Activated T-cell treated with anti-CD3 and anti-CD28 coated beads for 24 hours (primary cell): Measurements from ENCODE around the gene COQ10A.
A peak's percentile ranks its signal among the peaks of the same experiment; 100 is the strongest.
"Not testable (repeated sequence)": the region's sequence is repeated elsewhere in the genome, so short reads cannot be mapped to it uniquely, and the experiment has no call there.

Experiments
- DNase-seq: peaks from one replicate; pipeline ENCODE4 v3.0.0-alpha.2; 2020; ENCODE audit warnings: low read depth

COQ10A gene

DNA sequence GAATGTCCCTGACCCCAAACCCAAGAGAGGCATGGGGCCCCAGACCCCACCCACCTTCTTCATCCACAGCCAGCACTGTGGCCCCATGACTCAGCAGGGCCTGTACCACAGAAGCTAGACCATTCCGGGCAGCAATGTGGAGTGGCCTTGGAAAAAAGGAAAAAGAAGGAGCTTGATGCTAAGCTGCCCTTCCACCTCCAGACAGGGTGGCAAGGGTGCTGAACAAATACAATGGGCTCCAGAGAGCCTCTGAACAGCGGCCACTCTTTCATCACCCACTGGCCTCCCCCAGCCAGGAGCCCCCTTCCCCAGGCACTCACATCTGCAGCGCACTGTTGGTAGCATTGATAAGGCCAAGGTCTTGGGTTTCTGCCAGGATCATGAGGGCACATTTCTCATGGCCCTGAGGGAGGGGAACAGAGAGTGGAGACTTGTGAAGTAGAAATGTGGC, 23.0 kb upstream of the COQ10A start:
- no peak for DNase-seq

DNA sequence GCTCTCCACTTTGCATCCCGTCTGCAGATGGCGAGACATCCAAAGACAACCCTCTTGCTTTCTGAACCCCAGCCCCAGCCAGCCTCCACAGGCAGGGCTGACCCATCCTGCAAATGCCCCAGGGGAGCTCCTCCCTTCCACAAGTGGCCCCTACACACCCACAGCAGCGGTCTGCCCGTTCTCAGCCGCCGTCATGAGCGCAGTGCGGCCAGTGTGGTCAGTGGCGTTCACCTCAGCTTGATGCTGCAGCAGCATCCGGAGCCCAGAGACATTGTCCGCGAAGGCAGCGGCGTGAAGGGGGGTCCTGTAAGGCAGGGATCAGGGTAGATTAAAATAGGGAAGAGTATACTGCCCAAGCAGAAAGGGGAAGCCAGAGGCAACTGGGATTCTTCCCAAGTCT, 22.2 kb upstream of the COQ10A start:
- DNase-seq = no peak

DNA sequence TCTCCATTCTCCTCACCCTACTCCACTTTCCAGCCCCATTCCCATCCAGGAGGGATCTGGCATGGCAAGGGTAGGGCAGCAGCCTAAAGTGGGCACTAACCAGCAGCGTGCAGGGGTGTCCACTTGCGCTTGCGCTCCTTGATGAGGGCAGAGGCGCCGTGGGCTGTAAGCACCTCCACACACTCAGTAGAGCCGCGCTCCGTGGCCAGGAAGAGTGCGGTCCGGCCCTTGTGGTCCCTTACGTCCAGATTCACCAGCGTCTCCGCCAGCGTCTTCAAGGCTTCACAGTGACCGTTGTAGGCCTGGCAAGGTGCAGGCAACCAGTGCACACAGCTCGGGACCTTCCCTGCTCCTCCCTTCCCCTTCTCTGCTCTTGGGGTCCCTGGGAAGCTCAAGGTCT, 18.8 kb upstream of the COQ10A start:
- no peak for DNase-seq

DNA sequence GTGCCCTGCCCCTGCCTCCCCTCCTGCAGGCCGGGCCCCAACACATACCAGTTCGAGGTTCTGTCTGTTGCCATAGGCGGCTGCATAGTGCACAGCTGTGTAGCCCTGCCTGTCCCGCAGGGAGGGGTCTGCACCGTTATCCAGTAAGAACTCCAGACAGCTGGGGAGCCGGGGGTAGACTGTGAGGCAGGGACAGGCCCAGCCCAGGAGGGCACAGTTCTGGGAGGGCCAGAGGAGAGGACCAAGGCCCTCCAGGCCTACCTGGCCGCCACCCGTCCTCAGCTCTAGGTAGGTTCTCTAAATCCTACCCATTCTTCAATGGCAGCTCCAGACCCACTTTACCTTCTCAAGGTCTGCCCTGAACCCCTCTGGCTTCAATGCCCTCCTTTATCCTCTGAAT, 18.0 kb upstream of the COQ10A start:
- no peak for DNase-seq

DNA sequence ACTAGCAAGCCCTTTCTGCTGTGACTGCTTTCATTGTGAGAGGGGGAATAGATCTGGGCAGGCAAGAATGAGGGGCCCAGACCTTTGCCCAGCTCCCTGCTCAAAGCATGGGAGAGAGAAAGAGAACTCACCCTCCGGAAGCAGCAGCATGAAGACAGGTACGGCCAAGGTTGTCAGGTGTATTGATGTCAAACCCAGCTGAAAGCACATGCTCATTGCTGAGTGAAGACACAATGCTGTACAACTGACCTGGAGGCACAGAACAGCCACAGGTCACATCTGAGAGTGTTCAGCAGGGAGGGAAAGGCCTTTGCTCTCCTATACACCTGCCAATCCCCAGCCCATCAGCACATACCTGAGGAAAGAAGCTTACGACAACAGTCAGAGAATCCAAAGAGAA, 14.1 kb upstream of the COQ10A start:
- no peak for DNase-seq

DNA sequence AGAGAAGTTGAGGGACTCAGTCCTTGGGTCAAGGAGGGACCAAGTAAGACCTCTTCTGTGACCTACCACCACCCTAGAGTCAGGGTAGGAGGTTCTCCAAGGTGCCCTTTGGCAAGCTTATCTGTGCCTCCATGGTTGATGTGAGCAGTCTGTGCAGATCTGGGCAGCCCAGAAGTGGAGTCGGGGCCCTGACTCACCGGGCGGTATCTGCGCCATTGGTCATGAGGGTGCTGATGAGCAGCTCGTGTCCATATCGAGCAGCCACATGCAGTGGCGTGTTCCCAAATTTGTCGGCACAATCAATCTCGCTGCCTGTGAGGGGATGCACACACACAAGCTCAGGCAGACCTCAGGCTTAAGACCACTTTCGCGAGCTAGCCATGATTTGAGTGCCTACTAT, 13.7 kb upstream of the COQ10A start:
- DNase-seq = no peak

DNA sequence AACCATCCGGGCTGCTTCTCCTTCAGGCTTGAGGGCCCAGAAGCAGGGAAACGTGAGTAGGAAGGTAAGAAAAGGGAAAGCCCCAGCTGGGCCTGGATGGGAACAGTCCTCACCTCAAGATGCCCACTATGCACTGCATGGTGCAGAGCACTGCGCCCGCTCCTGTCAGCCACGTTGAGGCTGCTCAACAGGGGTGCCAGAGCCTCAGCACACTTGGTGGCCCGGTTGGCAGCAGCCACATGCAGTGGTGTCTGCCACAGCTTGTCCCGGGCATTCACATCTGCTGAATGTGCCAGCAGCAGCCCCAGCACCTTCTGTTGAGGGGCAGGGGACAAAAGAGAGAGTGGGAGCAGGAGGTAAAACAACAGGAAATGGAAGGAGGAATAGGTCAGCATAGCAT, 11.1 kb upstream of the COQ10A start:
- DNase-seq = no peak

DNA sequence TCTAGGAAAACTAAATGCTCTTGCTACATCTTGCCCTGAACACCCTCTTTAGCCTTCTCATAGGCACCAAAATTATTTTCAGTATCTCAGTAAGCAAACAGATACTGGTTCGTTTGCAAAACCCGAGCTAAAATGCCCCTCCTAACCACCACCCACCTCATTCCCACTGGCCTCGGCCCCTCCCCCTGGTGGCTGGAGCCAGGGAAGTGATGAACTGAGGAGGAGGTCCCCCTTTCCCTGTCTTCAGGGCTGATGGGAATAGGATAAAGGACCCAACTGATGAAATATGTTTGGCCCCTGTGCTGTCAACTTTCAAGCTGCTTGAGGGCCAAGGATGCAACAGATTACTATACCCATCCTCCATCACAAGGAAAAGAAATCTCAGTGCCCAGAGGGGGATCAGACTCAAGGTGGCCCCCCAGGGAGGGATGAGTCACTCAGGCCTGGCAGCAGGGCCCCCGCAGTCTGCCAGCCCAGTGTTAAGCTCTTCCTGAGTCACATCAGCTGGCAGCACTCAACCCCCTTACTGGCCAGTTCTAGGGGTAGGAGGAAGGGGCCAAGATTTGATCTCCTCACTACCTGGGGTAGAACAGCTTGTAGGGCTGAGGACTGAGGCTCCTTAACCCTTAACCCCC, 10.3 kb upstream of the COQ10A start:
- no peak for DNase-seq

DNA sequence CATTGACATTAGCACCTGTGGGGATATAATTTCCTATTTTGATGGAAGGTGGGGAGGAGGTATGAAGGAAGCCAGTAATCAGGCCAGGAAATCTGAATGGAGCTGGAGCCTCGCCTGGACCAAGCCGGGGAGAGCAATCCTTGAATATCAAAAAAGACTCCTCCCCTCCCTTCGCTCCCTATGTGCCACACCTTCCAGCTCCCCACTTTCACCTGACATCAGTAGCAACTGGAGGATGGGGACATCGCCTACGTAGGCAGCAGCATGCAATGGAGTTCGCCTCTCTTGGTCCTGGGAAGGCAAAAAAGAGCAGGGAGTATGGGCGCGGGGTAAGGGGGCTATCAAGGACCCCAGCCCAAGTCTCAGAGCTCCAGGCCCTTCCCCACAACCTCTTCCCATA, 9.7 kb upstream of the COQ10A start:
- no peak for DNase-seq

DNA sequence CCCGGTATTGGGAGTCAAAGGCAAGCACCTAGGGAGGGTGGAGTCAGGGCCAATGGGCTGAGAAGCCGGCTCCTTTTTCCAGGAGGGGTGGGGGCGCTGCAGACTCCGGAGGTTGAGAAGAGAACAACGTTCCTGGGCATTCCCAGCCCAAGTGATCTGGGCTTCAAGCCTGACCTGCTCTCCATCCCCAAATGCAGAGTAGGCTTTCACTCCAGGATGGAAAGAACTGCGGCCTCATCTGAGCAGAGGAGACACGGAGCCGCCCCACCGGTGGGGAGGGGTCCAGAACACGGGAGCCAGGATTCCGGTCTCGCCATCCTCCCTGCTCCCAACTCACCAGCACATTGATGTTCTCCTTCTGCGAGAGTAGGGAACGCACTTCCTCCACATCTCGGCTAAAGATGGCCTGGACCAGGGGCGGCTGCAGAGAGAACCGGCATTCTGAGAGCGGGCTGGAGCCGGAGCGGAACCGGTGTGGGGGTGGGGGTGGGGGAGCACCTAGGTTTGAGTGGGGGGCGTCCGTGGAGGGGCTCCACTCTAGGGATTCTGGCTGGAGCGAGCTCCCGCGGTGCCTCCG, 9.2 kb upstream of the COQ10A start:
- no peak for DNase-seq

DNA sequence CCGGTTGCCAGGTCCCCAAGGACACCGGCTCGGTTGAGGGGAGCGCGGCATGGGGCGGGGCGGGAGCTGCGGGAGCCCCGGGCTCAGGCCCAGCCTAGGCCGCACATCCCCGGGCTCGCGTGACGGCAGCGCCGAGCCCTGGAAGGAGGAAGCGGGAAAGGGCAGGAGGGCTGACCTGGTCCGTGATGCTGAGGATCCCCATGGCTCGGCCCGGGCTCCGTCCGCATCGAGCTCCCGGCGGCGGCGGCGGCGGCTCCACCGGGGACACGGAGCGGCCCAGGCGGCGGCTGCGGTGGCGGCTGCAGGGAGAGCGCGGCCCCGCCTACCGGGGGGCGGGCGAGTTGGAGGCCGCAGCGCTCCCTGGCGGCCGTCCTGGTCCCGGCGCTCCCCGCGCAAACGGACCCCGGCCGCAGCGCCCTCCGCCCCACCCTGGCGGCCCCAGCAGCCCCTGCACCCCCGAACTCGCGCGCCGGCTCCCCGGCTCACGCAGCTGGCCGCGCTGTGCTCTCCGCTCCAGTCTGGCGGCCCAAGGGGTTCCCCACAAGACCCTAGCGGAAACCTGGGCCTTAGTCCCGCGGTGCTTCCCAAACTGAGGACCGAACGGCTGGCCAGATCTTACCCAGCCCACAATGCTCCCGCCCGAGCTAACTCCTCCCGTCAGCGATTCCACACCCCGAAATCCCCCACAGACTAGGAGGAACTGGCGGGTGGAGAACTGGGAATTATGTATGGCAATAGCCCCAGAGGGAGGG, 8.5 kb upstream of the COQ10A start, which contains the start of gene ANKRD52:
Gene ANKRD52 (minus strand): TSS at position 317 of the 752 bp plus-strand sequence. CDS start 115 bp downstream, at position 202.
- DNase-seq = peak; percentile 72

DNA sequence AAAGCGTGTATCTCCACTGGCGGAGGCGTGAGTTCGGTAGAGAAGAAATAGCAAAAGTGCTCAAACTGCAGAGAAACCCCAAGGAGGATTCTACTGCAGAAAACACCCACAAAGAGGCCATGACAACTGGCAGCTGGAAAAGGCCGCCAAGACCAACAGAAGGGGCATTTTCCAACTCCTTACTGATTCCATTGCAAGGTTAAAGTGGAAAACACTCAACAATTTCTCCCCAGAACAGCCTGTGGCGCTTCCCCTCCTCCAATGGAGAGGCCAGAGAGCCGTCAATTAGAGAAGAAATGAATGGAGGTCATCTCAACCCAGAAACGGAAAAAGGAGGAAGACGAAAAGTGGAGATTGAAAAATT, 7.9 kb upstream of the COQ10A start:
- DNase-seq = no peak

DNA sequence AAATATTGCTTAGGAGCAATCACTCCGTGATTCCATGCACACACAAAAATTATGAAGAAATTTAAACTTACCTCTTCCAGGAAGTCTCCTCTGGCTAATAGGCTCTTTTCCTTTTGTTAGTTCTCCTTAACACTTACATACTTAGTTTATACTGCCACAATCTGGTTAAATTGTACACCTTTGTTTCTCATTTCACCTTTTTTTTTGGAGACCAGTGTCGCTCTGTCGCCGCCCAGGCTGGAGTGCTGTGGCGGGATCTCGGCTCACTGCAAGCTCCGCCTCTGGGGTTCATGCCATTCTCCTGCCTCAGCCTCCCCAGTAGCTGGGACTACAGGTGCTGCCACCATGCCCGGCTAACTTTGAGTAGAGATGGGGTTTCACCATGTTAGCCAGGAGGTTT, 6.4 kb upstream of the COQ10A start:
- DNase-seq = no peak

DNA sequence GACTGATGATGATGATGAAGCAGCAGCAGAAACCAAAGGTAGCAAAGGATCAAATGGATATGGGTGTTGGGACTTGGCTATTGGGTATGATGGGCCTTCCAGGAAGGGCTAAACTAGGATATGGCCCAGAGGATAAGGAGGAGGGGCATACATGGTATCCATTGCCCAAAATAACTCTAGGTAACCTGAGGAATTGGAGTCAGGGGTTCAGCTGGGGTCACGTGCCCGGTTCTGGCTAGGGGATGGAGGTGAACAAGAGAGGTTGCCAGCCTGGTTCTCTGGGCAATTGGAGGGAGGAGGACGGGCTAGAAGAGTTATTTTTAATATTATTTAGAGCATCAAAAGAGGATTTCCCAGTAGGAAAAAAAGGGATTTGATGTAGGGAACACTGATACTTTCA, 5.8 kb upstream of the COQ10A start:
- DNase-seq = no peak

DNA sequence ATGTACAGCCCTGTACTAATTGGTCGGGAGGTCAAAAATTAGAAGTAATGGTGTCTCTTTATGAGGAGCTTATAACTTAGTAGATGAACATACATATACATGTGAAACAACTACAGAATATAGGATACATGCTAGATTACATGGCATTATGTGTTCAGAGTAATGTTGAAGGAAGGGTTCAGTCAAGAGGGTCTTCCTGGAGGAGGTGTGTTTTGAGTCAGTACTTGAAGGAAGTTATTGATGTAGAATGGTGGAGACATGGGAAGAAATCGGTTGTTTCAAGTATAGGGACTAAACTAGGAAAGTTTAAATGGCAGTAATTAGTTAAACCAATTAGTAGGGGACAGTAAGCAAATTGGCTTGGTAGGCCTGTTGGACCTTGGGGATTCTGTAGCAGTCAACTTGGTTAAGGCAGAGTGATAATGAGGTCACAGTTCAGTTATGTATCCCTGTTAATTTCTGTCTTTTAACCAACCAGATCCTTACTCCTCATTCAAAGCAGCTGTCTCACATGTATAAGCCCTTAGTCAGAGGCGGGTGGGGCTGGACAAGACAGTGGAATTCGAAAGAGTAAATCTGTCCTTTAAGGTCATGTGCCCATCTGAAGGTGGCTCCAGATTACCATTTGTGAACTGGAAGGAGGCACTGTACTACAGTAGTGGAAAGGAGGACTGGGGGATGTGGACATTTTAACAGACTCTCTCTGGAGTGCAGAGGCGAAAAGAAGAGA, 5.1 kb upstream of the COQ10A start:
- no peak for DNase-seq

DNA sequence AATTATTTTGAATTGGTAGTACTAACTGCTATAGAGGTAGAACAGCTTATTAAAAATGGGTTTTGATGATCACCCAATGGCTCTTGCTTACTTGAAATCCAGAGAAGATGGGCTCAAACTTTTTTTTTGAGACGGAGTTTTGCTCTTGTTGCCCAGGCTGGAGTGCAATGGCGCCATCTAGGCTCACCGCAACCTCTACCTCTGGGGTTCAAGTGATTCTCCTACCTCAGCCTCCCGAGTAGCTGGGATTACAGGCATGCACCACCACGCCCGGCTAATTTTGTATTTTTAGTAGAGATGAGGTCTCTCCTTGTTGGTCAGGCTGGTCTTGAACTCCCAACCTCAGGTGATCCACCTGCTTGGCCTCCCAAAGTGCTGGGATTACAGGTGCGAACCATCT, 3.8 kb upstream of the COQ10A start:
- DNase-seq = not testable (repeated sequence)

DNA sequence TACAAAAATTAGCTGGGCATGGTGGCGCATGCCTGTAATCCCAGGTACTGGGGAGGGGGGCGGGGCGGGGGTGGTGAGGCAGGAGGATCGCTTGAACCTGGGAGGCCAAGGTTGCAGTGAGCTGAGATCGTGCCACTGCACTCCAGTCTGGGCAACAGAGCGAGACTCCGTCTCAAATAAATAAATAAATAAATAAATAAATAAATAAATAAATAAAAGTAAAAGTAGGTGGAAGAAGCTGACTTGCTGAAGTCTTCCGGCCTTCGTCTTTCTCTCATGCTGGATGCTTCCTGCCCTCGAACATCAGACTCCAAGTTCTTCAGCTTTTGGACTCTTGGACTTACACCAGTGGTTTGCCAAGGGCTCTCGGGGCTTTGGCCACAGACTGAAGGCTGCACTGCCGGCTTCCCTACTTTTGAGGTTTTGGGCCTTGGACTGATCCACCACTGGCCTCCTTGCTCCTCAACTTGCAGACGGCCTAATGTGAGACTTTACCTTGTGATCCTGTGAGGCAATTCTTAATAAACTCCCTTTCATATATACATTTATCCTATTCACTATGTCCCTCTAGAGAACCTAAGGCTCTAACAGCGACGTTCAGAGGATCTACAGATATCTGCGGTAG, 562 bp upstream of the COQ10A start:
- DNase-seq = not testable (repeated sequence)

DNA sequence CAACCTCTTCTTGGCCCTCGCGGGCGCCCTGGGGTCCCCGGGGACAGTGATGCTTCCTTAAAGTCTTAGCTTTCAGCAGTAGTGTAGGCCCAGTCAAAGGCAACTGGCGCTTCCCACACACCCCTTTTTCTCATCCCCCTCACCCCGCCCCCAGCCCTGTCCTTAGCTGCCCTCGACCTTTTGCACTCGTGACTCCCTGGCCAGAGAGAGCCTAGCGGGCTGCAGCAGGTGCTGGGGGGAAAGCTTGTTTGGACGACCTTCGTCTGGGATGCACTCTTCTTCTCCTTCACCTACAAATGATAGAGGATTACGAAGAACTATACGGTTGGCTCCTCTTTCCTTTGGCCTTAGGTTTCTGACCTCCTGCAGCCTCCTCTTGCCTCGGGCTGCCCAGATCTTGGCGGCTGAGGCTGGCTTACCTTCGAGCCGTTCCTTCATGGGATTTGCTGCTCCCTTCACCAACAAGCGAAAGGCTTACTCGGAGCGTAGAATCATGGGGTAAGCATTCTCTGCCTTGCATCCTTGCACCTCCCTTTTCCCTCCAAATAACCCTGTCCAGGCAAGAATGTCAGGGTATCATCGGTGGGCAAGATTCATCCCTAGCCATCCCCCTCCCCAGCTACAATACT, 815 bp downstream of the COQ10A start:
- DNase-seq = no peak

DNA sequence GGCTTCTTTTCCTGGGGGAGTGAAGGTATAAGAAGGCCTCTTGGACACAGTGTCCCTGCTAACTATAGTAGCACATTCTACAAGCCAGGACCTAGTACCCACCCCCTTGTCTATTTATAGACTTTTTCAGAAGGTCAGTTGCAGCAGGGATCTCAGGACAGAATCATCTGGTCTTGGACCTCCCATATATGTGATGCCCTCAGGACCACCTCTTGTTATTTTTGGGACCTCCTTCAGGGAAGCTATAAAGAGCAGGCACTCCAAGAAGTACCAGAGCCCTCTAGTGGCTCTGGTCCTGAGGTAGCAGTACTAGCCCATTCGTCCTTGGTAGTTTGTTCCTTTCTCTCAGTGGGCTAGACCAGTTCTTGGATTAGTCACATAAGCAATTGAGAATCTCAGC, 4.3 kb downstream of the COQ10A start:
- no peak for DNase-seq

DNA sequence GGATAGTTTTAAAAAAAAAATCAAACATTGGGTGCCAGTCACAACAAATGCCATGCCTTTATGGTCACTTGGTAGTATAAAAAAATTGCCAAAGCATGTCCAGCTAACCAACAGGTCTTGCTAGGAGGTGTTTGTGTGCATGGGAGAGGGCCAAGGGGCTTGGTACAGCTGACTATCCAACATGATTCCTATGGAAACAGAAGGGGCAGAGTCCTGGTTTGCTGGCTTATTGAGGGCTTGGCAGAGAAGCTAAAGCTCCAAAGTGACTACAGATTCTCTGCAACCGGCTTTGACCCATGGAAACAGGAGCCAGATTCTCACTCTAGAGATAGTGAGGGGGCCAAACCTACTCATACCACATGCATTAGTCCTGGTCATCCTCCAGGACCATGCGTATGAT, 5.7 kb downstream of the COQ10A start:
- DNase-seq = not testable (repeated sequence)

DNA sequence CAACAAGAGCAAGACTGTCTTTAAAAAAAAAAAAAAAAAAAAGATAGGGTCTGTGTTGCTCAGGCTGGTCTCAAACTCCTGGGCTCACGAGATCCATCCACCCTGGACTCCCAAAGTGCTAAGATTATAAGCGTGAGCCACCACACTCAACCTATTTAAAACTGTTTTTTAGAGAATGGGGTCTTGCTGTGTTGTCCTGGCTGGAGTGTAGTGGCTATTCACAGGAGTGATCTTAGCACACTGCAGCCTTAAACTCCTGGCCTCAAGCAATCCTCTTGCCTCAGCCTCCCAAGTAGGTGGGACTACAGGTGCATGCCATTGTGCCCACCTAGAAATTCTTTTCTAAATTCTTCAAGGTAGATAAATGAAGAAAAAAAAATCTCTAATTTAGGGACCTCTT, 7.6 kb downstream of the COQ10A start:
- no peak for DNase-seq

DNA sequence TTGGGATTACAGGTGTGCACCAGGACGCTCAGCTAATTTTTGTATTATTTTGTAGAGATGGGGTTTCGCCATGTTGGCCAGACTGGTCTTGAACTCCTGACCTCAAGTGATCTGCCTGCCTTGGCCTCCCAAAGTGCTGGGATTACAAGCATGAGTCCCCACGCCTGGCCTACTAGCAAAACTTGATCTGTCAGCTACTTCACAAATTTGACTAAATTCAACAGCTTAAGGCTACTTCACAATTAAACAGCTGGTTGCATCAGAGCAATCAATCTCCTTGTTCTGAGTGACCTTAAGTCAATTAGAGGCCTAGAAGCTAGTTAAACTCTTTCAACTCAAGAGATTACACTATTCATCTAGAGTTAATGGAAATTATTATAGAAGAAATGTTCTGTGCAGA, 12.2 kb downstream of the COQ10A start:
- DNase-seq = no peak
